Transverse colon (tissue), 3 donors: Measurements from ENCODE around the gene ODF4.

Experiments used
- POLR2A ChIP-seq: fragments of 450-650 bp; IDR thresholded peaks from one replicate; pipeline ENCODE4 v1.6.1; 2016; ENCODE audit warnings: antibody characterized with exemption, mild to moderate bottlenecking, moderate library complexity
- POLR2AphosphoS5 ChIP-seq, 3 donors: sonication (generic); formaldehyde crosslinking; IDR thresholded peaks; one replicate each; pipeline ENCODE4 v1.6.1; 2016; ENCODE audit warnings: antibody characterized with exemption in 3 of 3

DNA sequence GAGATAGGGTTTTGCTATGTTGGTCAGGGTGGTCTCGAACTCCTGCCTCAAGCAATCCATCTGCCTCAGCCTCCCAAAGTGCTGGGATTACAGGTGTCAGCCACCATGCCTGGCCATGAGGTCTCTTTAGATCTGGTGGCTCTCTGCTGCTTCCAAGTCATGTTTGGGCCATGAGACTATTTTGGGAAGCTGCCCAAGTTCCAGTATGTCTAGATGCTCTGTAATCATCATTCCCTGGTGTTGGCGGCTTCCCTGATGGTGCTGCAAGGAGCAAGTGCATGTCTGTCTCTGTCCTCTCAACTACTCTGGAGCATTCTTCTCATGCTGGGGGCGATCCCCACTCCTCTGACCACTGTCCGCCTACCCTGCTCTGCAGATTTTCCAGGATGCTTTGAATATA is 6.4 kb upstream of the ODF4 start:
- no peak for TF ChIP-seq POLR2AphosphoS5 (IDR thresholded peaks at IDR 0.05)
- no peak for TF ChIP-seq POLR2A
